ENCODE data around the gene PALS1.

DNA sequence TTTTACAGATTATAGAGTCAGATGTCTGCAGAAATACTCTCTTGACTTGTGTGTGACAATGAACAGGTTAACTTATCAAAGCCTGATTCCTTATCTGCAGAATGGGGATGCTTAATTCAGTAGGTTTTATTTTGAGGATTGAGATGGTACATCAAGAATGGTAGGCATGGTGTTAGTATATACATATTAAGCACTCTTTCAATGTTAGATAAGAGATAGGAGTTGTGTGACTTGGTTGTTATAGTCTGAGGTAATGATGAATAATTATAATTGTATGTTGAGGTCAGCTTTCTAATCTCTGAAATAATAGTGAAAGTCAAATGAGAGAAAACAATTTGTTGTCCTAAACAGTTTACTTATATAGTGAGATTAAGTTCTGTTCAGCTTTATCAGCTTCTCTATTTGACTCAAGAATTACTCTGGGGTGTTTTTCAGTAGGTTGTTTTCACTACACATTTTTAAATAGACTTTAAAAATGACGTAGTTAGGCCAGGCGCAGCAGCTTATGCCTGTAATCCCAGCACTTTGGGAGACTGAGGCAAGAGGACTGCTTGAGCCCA is 11.9 kb downstream of the PALS1 start:
- TF ChIP-seq GLIS3 (CRISPR knock-in tag; IDR thresholded peaks at IDR 0.05) (no peak), ZFP30 (CRISPR knock-in tag; IDR thresholded peaks at IDR 0.05) (no peak), RARB (CRISPR knock-in tag; IDR thresholded peaks at IDR 0.05) (no peak), SNAI2 (CRISPR knock-in tag; IDR thresholded peaks at IDR 0.05) (no peak), CSDC2 (CRISPR knock-in tag; IDR thresholded peaks at IDR 0.05) (no peak), ZNF565 (CRISPR knock-in tag; conservative IDR thresholded peaks at IDR 0.05; ENCODE audit: low read depth) (no peak), ZNF8 (CRISPR knock-in tag; IDR thresholded peaks at IDR 0.05) (no peak), ISL1 (CRISPR knock-in tag; IDR thresholded peaks at IDR 0.05) (no peak), ZC3H10 (CRISPR knock-in tag; IDR thresholded peaks at IDR 0.05) (no peak), ESRRG (CRISPR knock-in tag; IDR thresholded peaks at IDR 0.05) (no peak)
- TF ChIP-seq, protein P1, sequence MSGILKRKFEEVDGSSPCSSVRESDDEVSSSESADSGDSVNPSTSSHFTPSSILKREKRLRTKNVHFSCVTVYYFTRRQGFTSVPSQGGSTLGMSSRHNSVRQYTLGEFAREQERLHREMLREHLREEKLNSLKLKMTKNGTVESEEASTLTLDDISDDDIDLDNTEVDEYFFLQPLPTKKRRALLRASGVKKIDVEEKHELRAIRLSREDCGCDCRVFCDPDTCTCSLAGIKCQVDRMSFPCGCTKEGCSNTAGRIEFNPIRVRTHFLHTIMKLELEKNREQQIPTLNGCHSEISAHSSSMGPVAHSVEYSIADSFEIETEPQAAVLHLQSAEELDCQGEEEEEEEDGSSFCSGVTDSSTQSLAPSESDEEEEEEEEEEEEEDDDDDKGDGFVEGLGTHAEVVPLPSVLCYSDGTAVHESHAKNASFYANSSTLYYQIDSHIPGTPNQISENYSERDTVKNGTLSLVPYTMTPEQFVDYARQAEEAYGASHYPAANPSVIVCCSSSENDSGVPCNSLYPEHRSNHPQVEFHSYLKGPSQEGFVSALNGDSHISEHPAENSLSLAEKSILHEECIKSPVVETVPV (CRISPR knock-in tag; IDR thresholded peaks at IDR 0.05): no peak
